NOMO-1 (cell line): ENCODE data around the gene TRPM6.
A peak's percentile ranks its signal among the peaks of the same experiment; 100 is the strongest.
"Not testable (repeated sequence)": the region's sequence is repeated elsewhere in the genome, so short reads cannot be mapped to it uniquely, and the experiment has no call there.

Experiments
- DNase-seq, 2 experiments: peaks; one replicate each; lab custom pipeline; 2025; ENCODE audit not compliant: unreplicated experiment in 2 of 2; lab: John Stamatoyannopoulos, UW

Gene TRPM6

DNA sequence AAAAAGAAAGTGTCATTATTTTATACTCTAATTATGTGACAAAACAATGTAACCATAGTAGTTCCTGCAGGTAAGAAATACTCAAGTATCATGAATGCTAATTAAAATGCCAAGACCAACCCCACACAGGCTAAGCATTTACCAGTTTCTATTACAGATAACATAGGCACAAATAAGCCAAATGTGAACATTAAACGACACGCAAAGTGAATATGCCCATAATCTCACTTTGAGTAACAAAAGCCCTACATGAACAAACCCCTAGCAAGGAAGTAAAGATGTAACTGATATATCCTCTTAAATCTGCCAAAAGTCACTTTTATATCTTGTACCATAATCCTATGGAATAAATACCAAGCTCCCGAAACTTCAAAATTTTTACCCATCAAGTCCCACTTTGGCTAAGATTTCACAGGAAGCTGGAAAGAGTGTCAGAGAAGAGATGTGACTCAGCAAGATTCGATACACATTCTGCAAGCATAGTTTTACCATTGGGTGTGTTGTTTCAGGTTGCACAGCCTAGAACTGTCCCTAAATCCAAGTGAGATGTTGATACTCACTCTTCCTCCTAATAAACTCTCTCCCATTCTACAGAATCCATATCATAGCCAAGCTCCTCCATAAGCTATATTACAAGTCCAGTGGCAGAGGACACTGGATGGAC is 28.8 kb downstream of the TRPM6 start:
- DNase-seq, result no peak

DNA sequence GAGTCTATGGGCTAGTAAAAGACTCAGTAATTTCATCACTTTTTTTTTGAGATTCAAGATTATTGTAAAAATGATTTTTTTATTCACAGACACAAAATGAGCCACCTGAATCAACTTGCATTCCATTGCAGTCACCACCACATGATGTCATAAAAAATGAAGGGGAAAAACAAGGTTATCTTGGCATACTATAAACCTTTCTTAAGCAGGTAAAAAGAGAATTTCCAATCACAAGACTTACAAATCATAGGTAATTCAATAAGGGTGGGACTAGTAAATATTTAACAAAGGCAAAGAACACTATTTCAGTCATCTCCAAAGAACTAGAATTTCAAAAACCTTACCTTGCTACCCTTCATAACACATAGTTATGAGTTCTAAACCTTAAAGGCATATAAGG is 30.7 kb downstream of the TRPM6 start:
- no peak for DNase-seq

DNA sequence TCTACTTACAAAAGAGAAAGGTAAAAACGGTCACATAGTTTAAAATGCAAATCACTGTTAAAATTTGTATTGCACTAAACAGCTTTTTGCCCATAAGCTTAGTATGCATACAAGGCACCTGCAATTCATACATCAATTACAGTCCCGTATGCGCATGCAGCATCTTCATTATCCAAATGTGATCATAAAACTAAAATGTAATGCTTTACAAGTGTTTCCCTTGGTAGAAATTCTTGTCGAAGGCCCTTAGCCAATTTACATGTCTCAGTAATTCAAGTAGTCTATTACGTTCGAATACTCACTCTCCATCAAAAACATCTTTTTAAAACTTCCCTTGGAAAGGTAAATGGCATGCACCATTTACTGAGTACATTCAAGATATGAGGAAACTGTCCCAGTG is 32.6 kb downstream of the TRPM6 start:
- DNase-seq, result no peak

GRCh38 chr9:74853024-74853423 is 34.7 kb downstream of the TRPM6 start:
- DNase-seq, result not testable (repeated sequence)

- no peak for DNase-seq
Measured at GRCh38 chr9:74848153-74848525, 39.6 kb downstream of the TRPM6 start.

DNA sequence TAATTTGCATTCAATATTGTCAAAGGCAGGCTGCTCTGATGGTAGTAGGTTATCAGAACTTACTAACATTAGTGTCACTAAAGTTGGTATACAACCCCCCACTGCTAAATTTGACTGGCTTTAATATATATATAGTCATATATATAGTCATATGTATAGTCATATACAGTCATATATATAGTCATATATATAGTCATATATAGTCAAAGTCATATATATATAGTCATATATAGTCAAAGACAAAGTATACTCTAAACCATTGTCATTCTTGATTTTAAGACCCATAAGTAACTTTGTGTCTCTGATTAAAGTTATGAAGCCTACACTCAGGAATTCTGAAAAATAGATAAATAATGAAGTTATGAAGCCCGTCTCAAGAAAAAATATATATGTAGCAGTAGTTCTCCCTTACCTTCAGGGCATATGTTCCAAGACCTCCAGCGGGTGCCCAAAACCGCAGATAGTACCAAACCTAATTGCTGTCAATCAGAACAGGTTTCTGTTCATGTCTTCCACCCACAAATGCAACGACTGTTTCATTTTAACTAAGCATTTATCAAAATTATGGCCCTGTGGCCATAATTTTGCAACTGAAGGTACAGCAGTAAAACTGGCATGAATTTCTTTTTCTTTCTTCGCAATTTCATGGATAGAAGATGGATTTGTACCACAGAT is 40.1 kb downstream of the TRPM6 start:
- no peak for DNase-seq

DNA sequence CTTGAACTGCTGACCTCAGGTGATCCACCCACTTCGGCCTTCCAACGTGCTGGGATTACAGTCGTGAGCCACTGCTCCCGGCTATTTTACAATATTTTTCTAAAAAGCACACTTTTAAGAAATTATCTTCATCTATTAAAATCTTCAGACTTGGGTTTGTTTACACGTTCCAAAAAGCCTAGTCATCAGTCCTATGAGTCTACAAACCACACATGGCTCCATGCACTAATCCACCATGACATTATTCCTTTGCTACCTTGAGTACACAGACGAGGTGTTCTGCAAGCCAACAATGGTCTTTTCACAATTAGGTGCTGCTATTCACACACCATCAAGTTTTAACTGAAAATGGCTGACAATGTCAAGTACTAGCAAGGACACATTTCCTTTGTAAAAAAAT is 41.0 kb downstream of the TRPM6 start:
- no peak for DNase-seq

DNA sequence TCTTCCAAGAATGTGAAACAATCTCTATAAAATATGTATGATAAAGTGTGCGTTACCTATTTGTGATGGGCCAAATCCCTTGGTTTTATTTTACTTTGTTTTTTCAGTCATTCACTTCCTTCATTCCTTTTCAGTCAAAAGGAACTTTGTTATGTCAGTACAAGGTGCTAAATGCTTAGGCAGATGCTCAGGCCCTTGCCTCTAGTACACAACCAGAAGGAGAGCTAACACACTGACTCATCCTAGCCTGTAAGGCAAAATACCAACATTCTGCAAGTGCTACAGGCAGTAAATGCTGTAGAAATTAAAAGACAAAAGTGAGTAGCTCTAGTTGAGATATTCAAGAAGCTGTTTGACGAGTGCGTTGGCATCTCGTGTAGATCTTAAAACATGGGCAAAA is 49.4 kb downstream of the TRPM6 start:
- no peak for DNase-seq

- DNase-seq, result no peak
Measured at GRCh38 chr9:74824654-74825053, 63.1 kb downstream of the TRPM6 start.

DNA sequence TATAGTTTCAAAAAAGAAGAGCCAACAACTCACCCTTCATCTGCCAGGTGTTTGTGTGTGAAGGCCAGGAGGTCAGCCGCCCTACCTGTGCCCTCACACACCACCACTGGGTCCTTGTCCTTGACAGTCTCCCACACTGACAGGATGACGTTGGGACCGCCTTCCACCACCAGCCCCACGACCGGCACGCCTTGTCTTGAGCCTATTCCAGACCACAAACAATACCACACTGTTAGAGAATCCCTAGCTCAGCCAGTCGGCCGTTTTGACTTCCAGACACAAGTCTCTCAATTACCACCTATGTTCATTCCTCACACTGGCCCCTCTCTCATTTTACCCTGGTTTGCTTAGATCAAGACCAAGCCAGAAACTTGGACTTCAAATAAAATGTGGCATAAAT is 66.1 kb downstream of the TRPM6 start:
- DNase-seq, result no peak

DNA sequence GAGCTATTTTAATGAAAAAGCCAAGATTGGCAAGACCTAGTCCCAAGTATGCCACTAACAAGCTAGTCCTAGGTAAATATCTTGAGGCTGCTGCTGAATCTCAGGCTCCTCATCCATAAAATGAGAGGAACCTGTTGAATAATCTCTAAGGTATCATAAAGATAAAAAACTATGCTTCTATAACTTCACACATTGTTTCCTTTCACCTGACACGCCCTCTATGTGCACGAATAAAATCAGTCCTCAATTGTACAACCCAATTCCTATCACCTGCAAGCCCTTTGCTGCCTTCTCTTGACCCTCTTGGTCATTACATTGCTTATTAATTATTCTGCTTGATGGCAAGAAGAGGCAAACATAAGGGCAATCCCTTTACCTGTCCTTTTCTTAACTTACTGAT is 69.9 kb downstream of the TRPM6 start:
- no peak for DNase-seq

GRCh38 chr9:74817281-74817810 is 70.4 kb downstream of the TRPM6 start:
- no peak for DNase-seq

GRCh38 chr9:74810200-74810599 is 77.5 kb downstream of the TRPM6 start:
- no peak for DNase-seq

DNA sequence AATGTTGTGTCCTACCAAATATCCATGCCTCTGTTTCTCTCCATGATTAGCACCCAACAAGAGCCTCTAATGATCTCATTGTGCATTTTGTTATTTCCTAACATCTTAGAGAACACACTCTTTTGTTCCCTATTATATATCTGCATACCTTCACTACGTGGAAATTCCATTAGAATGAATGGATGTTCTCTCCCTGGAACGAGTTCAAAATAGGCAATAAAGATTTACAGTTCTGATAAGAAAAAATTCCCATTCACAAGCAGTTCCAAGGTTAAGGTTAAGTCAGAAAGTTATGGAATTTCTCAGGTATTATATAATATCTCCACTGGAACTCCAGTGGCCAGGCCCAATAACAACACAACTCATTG is 83.7 kb downstream of the TRPM6 start:
- DNase-seq, result no peak

GRCh38 chr9:74803376-74804017 is 84.2 kb downstream of the TRPM6 start:
- DNase-seq, result no peak

GRCh38 chr9:74800226-74800625 is 87.5 kb downstream of the TRPM6 start:
- no peak for DNase-seq

GRCh38 chr9:74795803-74796202 is 91.9 kb downstream of the TRPM6 start:
- DNase-seq, result no peak

- DNase-seq, result no peak
Measured at GRCh38 chr9:74795081-74795480, 92.6 kb downstream of the TRPM6 start.

DNA sequence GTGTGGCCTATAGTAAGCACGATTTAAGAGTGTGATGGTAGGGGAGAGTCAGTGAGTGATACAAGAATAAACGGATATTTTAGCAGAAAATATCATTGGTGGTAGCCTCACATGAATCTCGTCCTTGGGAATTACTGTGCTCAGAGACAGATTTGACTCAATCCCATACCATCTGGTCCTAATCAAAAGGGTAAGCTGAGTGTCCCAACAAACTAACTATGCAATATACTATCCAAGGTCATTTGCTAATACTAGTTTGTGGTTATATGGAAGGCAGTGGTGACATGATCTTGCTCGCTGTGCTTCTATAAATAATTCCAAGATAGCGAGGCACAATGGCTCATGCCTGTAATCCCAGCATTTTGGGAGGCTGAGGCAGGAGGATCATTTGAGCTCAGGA is 103.2 kb downstream of the TRPM6 start:
- no peak for DNase-seq

DNA sequence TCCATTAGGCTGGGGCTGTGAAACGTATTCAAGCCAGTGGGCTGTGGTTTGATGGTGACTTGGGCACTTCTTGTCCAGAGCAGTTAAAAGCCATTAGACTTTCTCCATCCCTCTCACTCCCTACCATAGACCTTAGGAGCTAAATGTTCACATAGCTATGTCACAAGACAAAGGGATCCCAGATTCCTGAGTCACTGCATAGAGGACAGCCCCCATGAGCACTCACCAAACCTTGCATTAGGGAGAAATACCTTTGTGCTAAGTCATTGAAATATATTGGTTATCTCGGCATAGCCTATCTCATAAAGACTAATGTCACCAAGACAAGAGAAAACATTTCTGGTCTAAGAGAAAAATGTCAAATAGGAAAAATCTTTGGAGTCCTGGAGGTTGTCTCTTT is 104.3 kb downstream of the TRPM6 start:
- no peak for DNase-seq

DNA sequence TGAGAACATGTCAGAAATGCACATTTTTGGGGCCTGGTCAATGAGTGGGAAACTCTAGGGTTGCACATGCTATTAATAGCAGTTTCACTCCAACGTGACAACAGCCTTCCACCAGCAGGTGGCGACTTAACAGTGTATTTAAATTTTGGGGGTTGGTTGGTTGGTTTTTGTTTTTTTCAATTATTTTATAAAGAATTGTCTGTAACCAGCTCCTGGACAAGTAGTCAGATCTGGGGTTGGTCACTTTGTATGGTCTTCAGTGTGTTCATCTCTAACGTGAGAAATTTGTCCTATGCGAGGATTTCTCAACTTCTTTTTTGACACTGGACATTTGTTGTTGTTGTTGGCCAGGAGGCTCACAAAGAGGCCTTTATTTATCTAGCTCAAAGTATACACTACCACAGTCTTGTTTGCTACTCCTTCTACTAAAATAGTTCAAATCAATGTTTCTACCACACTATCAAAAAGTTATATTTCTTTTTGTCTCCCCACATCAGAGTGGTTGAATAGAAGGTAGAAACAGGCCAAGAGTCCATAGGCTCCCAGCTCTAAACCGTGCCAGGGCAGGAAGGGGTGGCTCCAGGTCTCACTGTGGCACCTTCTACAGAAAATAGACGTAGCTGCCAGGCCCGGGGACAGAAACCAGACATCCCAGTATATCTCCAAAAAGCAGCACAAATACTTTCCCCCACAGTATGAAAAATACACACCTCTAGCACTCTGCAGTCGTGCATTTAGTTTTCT is 110.4 kb downstream of the TRPM6 start:
- peak; percentile 13 to 23 for DNase-seq
